NCI-H1930 (cell line): ENCODE measurements around the gene IL15RA.
"Not testable (repeated sequence)": the region's sequence is repeated elsewhere in the genome, so short reads cannot be mapped to it uniquely, and the experiment has no call there.

ENCODE experiments used
- DNase-seq, 2 experiments: peaks; one replicate each; lab custom pipeline; 2025; lab: John Stamatoyannopoulos, UW

IL15RA gene

GRCh38 chr10:5968681-5969453 is 8.5 kb downstream of the IL15RA start:
- no peak for DNase-seq

GRCh38 chr10:5968037-5968680 is 9.2 kb downstream of the IL15RA start:
- DNase-seq, result no peak

DNA sequence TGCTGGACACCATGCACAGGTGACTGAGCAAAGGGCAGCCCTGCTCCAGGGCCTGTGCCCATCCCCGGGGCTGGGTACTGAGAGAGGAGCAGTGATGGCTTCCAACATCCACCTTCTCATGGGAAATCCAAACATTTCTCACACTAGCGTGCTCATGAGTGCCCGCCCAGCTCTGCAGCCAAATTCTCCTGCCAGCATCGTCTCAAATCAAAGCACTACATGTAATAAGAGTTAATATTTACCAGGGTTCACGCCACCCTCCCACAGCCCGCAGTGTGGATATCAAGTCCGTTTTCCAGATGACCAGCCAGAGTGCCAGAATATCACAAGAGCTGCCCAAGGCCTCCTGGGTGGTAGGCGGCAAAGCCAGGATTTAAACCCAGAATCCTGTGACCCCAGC is 12.1 kb downstream of the IL15RA start:
- DNase-seq, result no peak

GRCh38 chr10:5964736-5965135 is 12.6 kb downstream of the IL15RA start:
- DNase-seq, result no peak

- no peak for DNase-seq
These were observed 13.8 kb downstream of the IL15RA start for GRCh38 chr10:5963591-5963990.

DNA sequence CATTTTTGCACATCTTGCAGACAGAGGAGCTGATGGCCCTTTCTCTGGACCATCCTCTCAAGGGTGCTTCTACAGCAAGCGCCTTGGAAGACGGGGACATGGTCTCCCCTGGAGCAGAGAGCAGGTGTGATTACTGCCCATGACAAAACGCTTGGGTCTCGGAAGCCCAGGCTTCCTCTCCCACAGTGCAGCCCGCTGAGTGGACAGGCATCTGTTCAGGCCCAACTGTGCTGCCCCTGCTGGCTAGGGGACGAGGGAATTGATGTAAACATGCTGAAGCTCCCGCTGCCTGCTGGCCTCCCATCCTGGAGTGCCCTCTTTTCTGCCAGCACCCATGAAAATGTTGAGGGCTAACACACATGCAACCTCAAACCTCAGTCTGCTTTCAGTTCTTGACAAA is 14.3 kb downstream of the IL15RA start:
- no peak for DNase-seq

DNA sequence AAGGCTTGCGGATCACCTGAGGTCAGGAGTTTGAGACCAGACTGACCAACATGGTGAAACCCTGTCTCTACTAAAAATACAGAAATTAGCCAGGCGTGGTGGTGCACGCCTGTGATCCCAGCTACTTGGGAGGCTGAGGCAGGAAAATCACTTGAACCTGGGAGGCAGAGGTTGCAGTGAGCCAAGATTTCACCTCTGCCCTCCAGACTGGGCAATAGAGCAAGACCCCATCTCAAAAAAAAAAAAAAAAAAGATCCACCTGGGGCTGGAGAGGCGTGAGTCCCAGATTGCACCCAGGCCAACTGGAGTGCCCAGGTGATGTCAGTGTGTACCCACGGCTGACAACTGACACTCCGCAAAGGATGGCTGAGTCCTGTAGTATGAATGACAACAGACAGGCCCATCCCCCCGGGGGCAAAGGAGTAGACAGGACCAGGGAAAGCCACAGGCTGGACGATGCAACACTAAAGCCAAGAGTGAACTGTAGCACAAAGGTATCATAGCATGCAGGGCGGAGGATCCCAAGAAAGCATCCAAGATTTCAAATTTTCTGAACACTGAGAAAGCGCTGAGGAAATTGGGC is 14.9 kb downstream of the IL15RA start:
- DNase-seq, result not testable (repeated sequence)

GRCh38 chr10:5961405-5962100 is 15.8 kb downstream of the IL15RA start:
- no peak for DNase-seq

GRCh38 chr10:5960973-5961275 is 16.4 kb downstream of the IL15RA start:
- DNase-seq, result not testable (repeated sequence)

DNA sequence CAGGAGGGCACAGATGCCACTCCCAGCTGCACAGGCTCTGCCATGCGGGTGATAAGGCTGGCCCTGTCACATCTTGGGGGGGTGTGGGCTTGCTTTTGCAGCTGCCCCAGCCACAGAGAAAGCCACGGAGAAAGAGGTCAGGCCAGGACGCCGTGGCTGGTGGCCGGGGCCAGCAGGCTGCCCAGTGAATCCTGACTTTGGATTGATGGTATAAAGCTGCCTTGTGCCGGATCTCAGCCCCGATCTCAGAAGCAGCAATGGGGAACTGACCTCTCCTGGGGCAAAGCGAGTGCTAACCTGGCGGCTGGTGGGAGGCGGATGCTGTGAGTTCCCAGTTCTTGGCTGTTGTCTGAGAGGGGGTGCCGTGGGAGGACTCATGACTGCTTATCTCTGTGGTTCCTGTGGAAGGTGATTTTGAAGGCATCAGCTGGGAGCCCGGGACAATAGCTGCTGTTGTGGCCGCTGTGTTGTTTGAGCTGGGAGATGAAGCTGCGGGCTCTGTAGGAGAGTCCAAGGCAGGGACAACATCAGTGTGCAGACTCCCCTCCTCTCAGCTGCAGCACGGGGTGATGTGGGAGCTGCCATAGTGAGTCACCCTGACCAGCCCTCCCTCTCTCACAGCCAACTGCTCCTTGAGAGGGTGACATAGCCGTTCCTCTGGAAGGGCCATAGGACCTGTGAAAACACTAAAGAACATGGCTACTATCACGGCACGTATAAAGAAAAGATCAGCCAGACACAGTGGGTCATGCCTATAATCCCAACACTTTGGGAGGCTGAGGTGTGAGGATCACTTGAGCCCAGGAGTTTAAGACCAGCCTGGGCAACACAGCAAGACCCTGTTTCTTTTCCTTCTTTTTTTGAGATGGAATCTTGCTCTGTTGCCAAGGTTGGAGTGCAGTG is 17.0 kb downstream of the IL15RA start:
- no peak for DNase-seq

DNA sequence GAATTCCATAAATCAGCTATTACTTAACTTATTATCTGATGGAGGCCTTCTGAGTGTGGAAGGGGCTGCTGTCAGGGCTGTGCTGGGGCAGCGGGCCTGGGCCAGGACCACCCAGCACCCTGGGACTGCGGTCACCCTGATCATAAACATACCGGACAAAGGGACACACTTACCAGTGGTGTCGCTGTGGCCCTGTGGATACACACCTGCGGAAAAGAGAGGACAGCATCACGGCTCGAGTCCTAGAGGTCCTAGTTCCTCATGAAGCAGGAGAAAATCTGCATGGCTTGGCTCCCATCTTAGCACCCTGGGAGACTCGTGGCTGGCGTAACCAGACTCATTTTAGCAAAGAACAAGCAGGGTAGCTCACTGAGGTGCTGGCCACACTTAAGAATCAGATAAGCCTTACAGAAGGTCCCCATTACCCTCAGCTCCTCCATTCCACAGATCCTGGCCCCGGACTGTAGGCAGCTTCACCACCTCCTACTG is 17.7 kb downstream of the IL15RA start:
- DNase-seq, result no peak

DNA sequence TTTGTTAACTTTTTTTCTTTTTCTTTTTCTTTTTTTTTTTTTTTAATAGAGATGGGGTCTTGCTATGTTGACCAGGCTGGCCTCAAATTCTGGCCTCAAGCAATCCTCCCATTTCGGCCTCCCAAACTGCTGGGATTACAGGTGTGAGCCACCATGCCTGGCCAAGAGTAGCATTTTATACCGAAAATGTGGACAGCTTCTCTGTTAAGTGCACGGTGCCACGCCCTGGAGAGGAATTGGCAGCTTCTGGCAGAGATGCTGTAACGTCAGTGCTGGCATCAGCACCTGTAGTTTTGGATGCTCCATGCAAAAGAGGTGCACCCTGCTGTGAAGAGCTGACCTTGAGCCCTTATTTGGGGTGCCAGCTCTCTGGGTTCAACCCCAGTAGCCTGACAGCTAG is 18.2 kb downstream of the IL15RA start:
- no peak for DNase-seq

GRCh38 chr10:5958675-5959074 is 18.7 kb downstream of the IL15RA start:
- no peak for DNase-seq

DNA sequence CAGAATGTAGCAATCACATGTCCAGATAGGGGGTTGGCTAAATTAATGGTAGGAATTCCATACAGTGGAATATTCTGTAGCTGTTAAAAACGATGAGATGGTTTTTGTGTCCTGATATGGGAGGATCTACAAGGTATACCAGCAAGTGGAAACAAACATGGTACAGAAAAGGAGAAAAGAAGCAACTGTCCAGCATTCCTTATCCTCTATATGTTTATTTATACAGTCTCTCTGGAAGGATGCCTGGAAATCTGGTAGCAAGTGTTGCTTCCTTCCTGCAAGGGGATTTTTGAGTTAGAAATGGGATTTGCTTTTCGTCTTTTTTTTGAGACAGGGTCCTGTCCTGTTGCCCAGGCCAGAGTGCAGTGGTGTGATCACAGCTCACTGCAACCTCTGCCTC is 19.3 kb downstream of the IL15RA start:
- DNase-seq, result no peak

- no peak for DNase-seq
These were observed 21.0 kb downstream of the IL15RA start for GRCh38 chr10:5956146-5956936.

- no peak for DNase-seq
These were observed 23.7 kb downstream of the IL15RA start for GRCh38 chr10:5953676-5954075.

DNA sequence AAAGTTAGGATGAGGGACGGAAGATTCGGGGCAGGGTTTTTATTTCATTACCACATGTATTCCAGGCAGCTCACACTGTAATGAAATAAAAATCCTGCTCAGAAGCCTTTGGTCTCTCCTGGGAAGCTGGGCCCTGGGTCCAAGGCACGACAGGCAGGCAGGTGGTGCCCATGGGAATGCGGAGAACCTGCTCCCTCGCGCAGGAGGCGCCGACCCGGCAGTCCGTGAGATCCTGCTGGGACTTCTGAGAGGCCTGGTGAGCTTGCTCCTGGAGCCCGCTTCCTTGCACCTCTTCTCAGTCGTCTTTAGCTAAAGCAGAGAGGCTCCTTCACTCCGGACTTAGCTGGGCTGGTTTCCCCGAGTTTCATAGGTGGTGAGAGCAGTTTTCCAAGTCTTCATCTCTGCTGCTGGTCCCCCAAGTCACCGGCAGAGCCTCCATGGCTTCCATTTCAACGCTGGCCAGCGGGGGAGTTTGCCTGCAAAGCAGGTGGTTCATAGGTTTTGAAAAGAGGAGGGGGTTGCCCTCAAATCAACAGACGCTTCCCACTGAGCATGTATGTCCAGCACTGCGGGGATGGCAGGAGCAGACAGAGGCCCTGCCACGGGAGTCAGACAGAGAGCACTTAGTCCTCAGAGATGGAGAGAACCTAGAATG is 24.5 kb downstream of the IL15RA start:
- DNase-seq, result no peak

DNA sequence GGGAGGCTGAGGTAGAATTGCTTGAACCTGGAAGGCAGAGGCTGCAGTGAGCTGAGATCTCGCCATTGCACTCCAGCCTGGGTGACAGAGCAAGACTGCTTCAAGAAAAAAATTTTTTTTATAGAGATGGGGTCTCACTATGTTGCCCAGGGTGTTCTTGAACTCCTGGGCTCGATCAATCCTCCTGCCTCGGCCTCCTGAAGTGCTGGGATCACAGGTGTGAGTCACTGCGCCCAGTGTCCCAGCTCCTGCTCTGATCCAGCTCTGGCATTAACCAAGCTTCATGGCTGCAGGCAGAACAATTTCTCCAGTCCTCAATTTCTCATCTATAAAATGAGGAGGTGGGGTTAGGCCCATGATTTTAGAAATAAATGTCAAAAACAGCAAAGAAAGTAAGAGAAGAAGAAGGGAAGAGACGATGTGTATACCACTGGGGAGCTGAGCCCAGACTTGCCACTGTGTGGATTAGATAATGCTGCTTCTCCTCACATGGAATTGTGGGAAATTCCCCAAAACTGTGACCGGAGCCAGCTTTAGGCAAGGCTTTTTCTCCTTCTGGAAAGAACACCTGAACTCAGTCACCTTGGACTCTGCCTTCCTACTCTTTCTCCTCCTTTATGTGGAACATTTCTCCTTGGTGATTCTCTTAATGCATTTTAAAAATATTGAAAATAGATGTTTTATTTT is 25.5 kb downstream of the IL15RA start:
- no peak for DNase-seq

DNA sequence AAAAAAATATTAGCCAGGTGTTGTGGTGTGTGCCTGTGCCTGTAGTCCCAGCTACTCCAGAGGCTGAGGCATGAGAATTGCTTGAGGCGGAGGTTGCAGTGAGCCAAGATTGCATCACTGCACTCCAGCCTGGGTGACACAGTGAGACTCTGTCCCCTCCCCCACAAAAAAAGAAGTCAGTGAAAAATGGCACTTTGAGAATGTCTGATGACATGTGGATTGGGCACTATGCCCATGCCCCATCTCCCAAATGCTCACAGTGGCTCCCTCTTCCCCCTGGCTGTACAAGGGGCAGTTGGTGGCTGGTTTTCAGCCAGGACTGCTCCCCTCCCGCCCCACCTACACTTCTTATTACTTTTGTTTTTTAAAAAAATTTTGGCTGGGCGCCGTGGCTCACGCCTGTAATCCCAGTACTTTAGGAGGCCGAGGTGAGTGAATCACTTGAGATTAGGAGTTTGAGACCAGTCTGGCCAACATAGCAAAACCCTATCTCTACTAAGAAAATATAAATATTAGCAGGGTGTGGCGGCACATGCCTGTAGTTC is 26.1 kb downstream of the IL15RA start:
- no peak for DNase-seq
